Measurements from ENCODE around the gene TALDO1.

DNA sequence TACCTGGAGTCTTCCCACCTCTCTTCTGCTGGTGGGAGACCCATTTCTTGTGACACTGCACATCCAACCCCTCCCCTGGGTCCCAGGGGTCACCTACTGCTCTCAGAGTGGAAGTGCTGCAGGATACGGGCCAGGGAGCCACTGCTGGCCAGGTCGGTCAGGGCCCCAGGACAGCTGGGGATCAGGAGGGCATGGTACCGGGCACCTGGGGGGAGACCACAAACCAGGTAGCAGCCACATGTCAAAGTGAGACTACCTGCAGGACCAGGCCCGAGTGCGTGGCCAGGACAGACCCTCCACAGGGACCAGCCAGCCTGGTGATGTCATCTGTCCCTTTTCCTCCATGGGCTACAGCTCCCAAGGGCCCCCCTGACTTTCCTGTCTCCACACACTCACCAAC, 26.2 kb downstream of the TALDO1 start:
- TF ChIP-seq, protein P1, sequence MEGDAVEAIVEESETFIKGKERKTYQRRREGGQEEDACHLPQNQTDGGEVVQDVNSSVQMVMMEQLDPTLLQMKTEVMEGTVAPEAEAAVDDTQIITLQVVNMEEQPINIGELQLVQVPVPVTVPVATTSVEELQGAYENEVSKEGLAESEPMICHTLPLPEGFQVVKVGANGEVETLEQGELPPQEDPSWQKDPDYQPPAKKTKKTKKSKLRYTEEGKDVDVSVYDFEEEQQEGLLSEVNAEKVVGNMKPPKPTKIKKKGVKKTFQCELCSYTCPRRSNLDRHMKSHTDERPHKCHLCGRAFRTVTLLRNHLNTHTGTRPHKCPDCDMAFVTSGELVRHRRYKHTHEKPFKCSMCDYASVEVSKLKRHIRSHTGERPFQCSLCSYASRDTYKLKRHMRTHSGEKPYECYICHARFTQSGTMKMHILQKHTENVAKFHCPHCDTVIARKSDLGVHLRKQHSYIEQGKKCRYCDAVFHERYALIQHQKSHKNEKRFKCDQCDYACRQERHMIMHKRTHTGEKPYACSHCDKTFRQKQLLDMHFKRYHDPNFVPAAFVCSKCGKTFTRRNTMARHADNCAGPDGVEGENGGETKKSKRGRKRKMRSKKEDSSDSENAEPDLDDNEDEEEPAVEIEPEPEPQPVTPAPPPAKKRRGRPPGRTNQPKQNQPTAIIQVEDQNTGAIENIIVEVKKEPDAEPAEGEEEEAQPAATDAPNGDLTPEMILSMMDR (IDR thresholded peaks at IDR 0.05 in 8 of 11, conservative IDR thresholded peaks at IDR 0.05 in 3 of 11), result no peak
- TF ChIP-seq POLR2A (IDR thresholded peaks at IDR 0.05), result no peak

Data from spleen (tissue), 7 donors.